ENCODE results near the gene DISC1. TPM values are rescaled to one million over a fixed set of nuclear protein-coding genes. Genes with fewer than 3 reads are reported as not detected.

The DISC1 gene
- total RNA-seq, 4 donors from 2014 or later: 3.3 to 11.4 (median 4.2) TPM

DNA sequence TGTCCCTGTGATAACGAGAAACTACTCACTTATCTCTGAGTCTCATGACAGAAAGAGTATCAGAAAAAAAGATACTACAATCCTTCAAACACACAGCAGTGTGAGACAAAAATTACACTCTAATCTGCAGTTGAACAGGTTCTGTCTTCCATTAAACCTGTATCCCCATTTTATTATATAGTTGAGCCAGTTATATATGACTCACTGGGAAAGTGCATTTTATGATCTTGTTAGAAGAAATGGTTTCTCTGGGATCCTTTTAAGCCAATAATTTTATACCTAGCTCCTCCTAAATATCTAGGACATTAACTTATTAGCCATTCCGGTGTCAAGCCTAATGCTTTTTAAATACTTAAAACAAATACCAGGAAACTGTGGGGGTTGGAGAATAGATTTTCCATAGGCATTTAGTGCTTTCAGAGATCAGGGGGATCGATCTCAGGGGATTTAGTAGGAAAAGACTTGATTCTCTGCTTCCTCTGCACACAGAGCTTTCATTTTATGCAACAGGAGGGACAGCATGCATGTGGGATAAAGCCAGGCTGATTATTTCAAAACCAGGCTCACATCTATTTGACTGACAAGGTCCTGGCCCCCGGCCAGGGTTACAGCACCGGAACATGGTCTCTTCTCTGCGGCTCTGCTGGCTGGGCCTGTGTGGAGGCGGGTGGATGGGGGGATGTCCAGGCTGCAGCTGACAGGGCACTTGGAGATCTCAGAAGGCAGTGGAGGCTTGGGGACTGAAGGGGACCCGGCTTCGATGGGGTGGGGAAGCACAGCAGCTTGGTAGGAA lies 310.6 kb downstream of the DISC1 start:
- H3K27me3 ChIP-seq: no peaks in the 10 kb centered on the region
- H3K4me3 ChIP-seq: no peak overlapping the region
- no peak for DNase-seq
- no peaks in the 10 kb centered on the region for H3K36me3 ChIP-seq
- TF ChIP-seq POLR2A (IDR thresholded peaks at IDR 0.05): no peak
- TF ChIP-seq, protein P1, sequence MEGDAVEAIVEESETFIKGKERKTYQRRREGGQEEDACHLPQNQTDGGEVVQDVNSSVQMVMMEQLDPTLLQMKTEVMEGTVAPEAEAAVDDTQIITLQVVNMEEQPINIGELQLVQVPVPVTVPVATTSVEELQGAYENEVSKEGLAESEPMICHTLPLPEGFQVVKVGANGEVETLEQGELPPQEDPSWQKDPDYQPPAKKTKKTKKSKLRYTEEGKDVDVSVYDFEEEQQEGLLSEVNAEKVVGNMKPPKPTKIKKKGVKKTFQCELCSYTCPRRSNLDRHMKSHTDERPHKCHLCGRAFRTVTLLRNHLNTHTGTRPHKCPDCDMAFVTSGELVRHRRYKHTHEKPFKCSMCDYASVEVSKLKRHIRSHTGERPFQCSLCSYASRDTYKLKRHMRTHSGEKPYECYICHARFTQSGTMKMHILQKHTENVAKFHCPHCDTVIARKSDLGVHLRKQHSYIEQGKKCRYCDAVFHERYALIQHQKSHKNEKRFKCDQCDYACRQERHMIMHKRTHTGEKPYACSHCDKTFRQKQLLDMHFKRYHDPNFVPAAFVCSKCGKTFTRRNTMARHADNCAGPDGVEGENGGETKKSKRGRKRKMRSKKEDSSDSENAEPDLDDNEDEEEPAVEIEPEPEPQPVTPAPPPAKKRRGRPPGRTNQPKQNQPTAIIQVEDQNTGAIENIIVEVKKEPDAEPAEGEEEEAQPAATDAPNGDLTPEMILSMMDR (IDR thresholded peaks at IDR 0.05): no peak
- intact Hi-C loops (cut with DNase I): no loop called here
- WGBS, 2 donors: 14 to 41% methylated on average over 8 of the region's 9 CpGs
- peak overlapping the region in 3 of 4 donors; percentile 55 to 73 (median 67) for H3K27ac ChIP-seq
- peaks cover 0 to 2% (median 0%) of the 10 kb centered on the region in 3 donors for H3K9me3 ChIP-seq
- H3K4me1 ChIP-seq: peaks cover 19 to 64% (median 40%) of the 10 kb centered on the region in 3 donors

DNA sequence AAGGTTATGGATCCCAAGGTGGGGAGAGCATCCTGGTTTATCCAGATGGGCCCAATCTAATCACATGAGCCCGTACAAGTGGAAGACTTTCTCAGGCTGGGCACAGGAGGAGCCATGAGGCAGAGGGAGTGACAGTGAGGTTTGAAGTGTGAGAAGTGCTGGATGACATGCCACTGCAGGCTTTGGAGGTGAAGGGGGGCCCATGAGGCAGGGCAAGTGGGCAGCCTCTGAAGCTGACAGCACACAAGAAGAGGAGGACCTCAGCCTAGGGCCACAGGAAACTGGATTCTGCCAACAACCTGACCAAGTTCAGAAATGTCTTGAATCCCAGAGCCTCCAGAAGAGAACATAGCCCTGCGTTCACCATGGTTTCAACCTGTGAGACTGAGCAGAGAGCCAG lies 311.6 kb downstream of the DISC1 start:
- H3K36me3 ChIP-seq: no peaks in the 10 kb centered on the region
- intact Hi-C loops (cut with DNase I): no loop called here
- peaks cover 19 to 66% (median 40%) of the 10 kb centered on the region in 3 donors for H3K4me1 ChIP-seq
- WGBS, 2 donors: 95 to 100% methylated on average over 2 of the region's 2 CpGs
- H3K27me3 ChIP-seq: no peaks in the 10 kb centered on the region
- H3K27ac ChIP-seq: no peak overlapping the region
- TF ChIP-seq, protein P1 (IDR thresholded peaks at IDR 0.05): no peak
- TF ChIP-seq POLR2A (IDR thresholded peaks at IDR 0.05): no peak
- DNase-seq: no peak
- H3K9me3 ChIP-seq: no peaks in the 10 kb centered on the region
- no peak overlapping the region for H3K4me3 ChIP-seq

DNA sequence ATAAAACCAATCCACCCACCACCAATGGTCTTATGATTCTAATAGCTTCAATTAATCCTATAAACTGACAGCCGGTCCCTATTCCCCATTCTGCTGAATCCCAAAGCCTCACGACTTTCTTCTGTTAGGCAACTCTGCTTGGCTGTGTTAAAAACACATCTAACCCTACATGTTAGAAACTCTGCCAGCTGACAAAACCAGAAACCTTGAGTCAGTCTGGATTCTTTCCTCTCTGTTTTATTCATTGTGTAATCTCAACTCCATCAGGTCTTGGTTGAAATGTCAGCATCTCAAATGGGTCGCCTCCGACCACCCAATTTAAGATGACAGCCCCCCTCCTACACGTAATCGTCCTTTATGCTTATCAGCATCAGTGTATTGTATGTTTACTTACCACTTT lies 312.1 kb downstream of the DISC1 start:
- no peak for TF ChIP-seq POLR2A (IDR thresholded peaks at IDR 0.05)
- TF ChIP-seq, protein P1 (IDR thresholded peaks at IDR 0.05): no peak
- Histone ChIP-seq H3K27ac (no peak overlapping the region), H3K4me1 (peaks cover 19 to 66% (median 40%) of the 10 kb centered on the region in 3 donors), H3K36me3 (no peaks in the 10 kb centered on the region), H3K9me3 (no peaks in the 10 kb centered on the region), H3K27me3 (no peaks in the 10 kb centered on the region), H3K4me3 (no peak overlapping the region)
- WGBS, 2 donors: 84 to 88% methylated on average over 6 of the region's 6 CpGs
- no peak for DNase-seq
- intact Hi-C loops (cut with DNase I): no loop called here

DNA sequence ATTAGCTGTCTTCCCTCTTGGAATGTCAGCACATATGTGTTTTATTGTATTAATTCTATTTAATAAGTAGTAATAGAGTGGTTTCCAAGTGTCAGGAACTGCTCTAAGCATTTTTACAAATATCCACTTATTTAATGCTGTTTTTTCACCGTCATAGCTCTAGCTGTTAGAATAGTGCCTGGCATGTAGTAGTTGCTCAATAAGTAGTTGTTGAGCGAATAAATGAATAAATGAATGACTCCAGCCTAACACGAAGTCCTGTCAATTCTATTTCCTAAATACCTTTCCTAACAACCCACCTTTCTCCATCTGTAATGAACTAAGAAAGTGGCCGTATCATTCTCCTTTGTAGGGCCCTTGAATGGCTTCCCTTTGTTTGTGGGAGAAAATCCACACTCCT lies 312.5 kb downstream of the DISC1 start:
- Histone ChIP-seq H3K4me1 (peaks cover 19 to 62% (median 40%) of the 10 kb centered on the region in 3 donors), H3K4me3 (no peak overlapping the region), H3K27me3 (no peaks in the 10 kb centered on the region), H3K27ac (no peak overlapping the region), H3K36me3 (no peaks in the 10 kb centered on the region), H3K9me3 (no peaks in the 10 kb centered on the region)
- WGBS, 2 donors: 85 to 92% methylated on average over 4 of the region's 4 CpGs
- DNase-seq: no peak
- intact Hi-C loops (cut with DNase I): no loop called here
- TF ChIP-seq POLR2A (IDR thresholded peaks at IDR 0.05): no peak
- TF ChIP-seq, protein P1 (IDR thresholded peaks at IDR 0.05): no peak

DNA sequence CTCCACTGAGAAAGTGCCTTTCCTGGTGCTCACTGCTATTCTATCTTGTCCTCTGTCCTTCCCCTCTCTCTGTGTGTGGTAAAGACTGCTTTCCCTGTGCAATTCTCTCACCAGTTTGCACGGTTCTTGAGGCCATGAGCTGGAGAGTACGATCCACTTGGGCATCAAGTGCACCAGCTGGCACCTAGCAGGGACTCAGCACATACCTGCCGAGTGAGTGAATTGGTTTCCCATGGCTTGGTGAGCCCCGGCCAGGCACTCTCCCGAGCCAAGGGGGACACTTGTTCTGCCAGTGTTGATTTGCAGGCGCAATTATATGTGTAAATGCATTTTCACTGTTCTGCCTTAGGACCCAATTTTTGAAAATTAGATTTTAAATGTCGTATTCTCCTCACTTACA lies 313.5 kb downstream of the DISC1 start:
- TF ChIP-seq, protein P1 (IDR thresholded peaks at IDR 0.05): no peak
- TF ChIP-seq POLR2A (IDR thresholded peaks at IDR 0.05): no peak
- Histone ChIP-seq H3K9me3 (no peaks in the 10 kb centered on the region), H3K36me3 (no peaks in the 10 kb centered on the region), H3K27ac (no peak overlapping the region), H3K4me1 (peaks cover 17 to 52% (median 30%) of the 10 kb centered on the region in 3 donors), H3K4me3 (no peak overlapping the region), H3K27me3 (no peaks in the 10 kb centered on the region)
- no peak for DNase-seq
- intact Hi-C loops (cut with DNase I): no loop called here
- WGBS, 2 donors: 83 to 94% methylated on average over 7 of the region's 7 CpGs
